ENCODE results near the gene PLCL1.

Gene PLCL1

DNA sequence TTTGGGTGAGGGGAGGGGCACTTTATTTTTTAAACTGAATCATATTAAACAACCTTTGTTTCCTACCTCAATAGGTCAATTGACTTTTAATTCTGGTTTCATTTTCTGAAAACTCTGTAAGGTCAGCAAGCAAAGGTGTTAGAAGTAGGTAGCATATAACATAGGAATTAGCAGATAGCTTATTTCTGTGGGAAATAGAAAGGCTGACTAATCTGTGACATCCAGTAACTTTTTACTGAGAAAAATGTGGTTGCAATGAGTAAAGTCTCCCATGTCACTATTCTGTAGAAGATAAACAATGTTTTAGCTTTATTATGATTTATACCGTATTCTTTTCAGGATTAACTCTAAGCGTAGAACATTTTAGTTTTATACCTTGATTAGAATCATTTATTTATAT lies 240.4 kb downstream of the PLCL1 start:
- TF ChIP-seq CTCF (conservative IDR thresholded peaks at IDR 0.05), result no peak
- TF ChIP-seq ZFX (IDR thresholded peaks at IDR 0.05), result no peak
- H3K27ac ChIP-seq, result no peak overlapping the region

GRCh38 chr2:198045227-198045626 lies 240.8 kb downstream of the PLCL1 start:
- no peak overlapping the region for H3K27ac ChIP-seq
- TF ChIP-seq ZFX (IDR thresholded peaks at IDR 0.05) (no peak), CTCF (conservative IDR thresholded peaks at IDR 0.05) (no peak)

- no peak overlapping the region for H3K27ac ChIP-seq
- TF ChIP-seq CTCF (conservative IDR thresholded peaks at IDR 0.05) (no peak), ZFX (IDR thresholded peaks at IDR 0.05) (no peak)
Observed at GRCh38 chr2:198052741-198053140, 248.3 kb downstream of the PLCL1 start.

GRCh38 chr2:198053148-198053547 lies 248.8 kb downstream of the PLCL1 start:
- no peak overlapping the region for H3K27ac ChIP-seq
- no peak for TF ChIP-seq ZFX (IDR thresholded peaks at IDR 0.05)
- no peak for TF ChIP-seq CTCF (conservative IDR thresholded peaks at IDR 0.05)

- H3K27ac ChIP-seq, result no peak overlapping the region
- TF ChIP-seq CTCF (conservative IDR thresholded peaks at IDR 0.05), result no peak
- TF ChIP-seq ZFX (IDR thresholded peaks at IDR 0.05), result no peak
Observed at GRCh38 chr2:198053776-198054175, 249.4 kb downstream of the PLCL1 start.

GRCh38 chr2:198054299-198054698 lies 249.9 kb downstream of the PLCL1 start:
- no peak overlapping the region for H3K27ac ChIP-seq
- TF ChIP-seq CTCF (conservative IDR thresholded peaks at IDR 0.05), result peak; percentile 52
- TF ChIP-seq ZFX (IDR thresholded peaks at IDR 0.05), result no peak

GRCh38 chr2:198055716-198056115 lies 251.3 kb downstream of the PLCL1 start:
- TF ChIP-seq CTCF (conservative IDR thresholded peaks at IDR 0.05) (no peak), ZFX (IDR thresholded peaks at IDR 0.05) (no peak)

More at GRCh38 chr2:198055716-198056115, 251.3 kb downstream of the PLCL1 start:
- no peak overlapping the region for H3K27ac ChIP-seq
